ENCODE results near the gene DHX9. TPM values are rescaled to one million over a fixed set of nuclear protein-coding genes. Genes with fewer than 3 reads are reported as not detected.

The DHX9 gene
- 166 to 190 TPM (median 174 TPM) in 5 replicates for total RNA-seq (2022; extraction: Qiagen RNA extraction; ENCODE audit: low read depth)

DNA sequence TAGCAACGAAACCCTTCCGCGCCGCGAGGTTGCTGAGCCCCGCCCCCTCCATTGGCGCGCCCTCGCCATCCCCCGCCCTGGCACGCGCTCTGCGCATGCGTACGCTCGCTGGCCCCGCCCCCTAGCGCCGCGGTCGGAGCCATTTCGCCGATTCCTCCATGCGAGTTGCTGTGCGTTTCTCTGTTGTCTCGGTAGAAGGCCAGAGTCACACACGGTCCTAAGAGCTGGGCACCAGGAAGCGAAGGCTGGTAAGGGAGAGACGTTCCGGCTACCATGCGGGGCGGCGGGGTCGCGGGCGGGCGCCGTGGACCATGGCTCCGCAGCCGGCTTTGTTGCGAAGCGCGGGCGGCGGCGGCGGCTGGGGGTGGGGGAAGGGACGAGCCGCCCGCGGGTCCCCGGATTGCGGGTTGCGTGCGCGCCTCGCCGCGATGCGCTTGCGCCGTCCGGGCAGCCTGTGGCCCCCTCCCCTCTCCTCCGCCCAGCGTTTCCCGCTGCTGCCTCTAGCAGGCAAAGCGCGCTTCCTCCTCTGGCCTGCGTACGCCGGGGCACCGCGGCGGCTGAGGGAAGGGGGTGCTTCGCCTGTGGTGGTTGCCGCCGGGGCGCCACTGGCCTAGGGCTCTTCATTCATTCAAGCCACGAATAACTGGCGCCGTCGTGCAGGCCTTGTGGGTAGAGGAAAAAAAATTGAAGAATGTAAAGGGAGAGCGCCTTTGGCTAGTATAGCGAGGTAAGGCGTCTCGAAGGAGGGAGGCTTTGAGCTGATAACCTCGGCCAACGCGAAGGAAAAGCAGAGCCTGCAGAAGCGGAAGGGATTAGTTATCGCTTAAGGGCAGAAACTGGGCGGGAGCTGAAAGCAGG, at the start of gene DHX9:
Gene DHX9 (plus strand): TSS at position 139 of the 858 bp plus-strand sequence. CDS start 3,220 bp downstream, outside the sequence.

Other genes with a start within 250 kb of the DHX9 start
- 0.14 to 0.33 TPM (median 0.24 TPM) in 5 replicates for gene RGS16, start 235.0 kb upstream of the DHX9 start, total RNA-seq (2022; extraction: Qiagen RNA extraction; ENCODE audit: low read depth)
- gene RGS8, start 154.8 kb upstream of the DHX9 start, total RNA-seq (2022; extraction: Qiagen RNA extraction; ENCODE audit: low read depth) = not detected in 5 replicates
- 0.67 to 1.6 TPM (median 0.75 TPM) in 5 replicates for gene NPL, start 49.6 kb upstream of the DHX9 start, total RNA-seq (2022; extraction: Qiagen RNA extraction; ENCODE audit: low read depth)
- gene SHCBP1L, start 113.8 kb downstream of the DHX9 start, total RNA-seq (2022; extraction: Qiagen RNA extraction; ENCODE audit: low read depth) = not detected in 5 replicates
- 100 to 126 TPM (median 119 TPM) in 5 replicates for gene LAMC1, start 184.1 kb downstream of the DHX9 start, total RNA-seq (2022; extraction: Qiagen RNA extraction; ENCODE audit: low read depth)